PC-3 (cell line): Measurements from ENCODE around the gene SDSL.

Experiments used
- CTCF ChIP-seq: fragments of 300-600 bp; sonication (generic); conservative IDR thresholded peaks from 2 replicates; pipeline ENCODE4 v1.5.1; 2017; ENCODE audit warnings: antibody characterized with exemption, low read depth, mild to moderate bottlenecking, low read length
- EZH2 ChIP-seq: fragments of 300-600 bp; sonication (generic); IDR thresholded peaks from one replicate; pipeline ENCODE4 v1.6.1; 2017; ENCODE audit warnings: antibody characterized with exemption, mild to moderate bottlenecking, low read length; ENCODE audit not compliant: unreplicated experiment

- TF ChIP-seq CTCF (no peak), EZH2 (no peak)
These were observed 41.7 kb downstream of the SDSL start for GRCh38 chr12:113463746-113464451.
